ENCODE measurements around the gene HMCN1.

Gene HMCN1

DNA sequence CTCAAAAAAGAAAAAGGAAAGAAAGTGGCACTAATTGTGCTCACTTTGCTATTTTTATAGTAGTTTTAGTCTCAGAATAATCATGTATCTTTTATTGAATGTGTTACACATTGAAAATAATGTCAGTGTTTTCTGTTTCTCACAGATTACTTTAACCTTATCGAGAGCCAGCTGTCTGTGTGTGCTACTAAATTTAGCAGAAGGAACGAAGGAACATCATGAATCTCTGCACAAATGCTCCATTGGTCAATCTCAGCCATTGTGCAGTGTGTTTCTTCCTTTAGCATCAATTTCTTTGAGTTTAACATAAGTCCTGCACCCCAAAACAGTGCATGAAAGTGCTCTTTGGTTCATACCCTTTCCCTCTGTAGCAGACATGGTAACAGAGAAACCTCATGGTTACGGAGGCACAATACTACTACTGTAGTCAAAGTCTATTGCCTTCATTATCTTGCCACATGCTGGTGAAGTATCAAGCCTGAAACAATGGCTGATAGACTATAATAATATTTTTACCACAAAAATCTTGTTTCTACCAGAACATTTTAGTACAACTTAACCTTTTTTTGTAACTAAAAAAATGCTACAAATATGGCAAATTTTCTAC is 310.0 kb downstream of the HMCN1 start:
- ATAC-seq, result no peak

DNA sequence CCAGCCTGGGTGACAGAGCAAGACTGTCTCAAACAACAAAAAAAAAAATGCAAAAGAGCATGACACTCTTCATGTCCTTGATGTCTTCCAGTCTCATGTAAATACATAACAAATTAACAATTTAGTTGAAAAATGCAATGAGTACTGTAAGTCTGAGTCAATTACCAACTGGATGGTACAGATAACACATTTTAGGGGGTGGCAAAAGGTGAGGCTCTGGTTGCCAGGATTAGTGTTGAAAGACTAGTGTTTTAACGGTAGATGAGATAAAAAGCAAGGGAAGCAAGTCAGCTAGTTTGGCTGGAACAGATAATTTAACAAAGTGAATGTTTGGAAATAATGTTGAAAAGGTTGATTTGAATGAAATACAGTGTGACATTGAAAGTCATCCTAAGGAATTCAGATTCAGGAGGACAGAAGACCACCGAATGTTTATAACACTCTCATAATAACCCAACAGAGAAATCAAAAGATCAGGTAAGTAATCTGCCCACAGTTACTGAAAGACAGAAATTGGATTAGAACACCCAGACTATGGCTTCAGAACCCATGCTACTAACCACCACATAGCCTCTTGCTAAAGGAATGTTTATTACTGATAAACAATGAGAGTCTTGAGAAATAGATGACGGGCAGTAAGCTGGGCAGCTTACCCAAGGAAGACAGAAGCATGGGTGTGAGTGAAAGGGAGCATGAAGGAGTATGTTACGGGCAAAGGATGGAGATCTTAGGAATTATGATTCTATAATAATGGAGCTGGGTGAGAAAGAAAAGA is 312.4 kb downstream of the HMCN1 start:
- ATAC-seq, result no peak

DNA sequence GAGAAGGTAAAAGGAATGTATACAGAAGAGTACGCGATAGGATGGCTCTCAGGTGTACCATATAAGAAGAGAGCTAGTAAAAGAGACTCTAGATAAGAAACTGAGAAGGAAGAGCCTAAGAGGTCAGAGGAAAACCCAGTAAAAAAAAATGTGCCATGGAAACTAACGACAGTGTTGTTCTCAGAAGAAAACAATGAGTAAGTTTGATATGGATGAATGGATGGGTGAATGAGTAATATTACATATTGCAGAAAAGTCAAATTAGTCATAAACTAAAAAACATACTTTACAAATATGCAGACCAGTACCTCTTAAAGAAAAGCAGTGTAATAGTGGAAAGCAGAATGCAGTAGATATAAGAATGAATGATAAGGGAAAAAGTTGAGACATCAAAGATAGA is 316.2 kb downstream of the HMCN1 start:
- peak; percentile 21 to 41 for ATAC-seq

DNA sequence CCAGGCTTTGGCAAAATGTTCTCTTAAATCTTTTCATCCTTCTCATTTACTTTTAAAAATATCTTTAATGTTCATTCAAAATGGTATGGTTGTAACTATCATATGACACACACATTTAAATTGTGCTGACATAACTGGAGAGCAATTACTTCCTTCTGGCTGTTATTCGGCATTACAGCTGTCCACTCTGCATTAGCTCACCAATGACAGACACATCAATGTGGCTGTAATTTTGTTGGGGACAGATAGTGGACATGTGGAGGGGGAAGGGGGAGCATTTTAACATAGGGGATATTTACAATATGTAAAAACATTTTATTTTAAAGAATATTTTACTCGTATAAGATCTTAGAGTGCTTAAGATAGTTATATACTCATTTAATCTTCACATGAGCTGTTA is 319.8 kb downstream of the HMCN1 start:
- ATAC-seq, result no peak

DNA sequence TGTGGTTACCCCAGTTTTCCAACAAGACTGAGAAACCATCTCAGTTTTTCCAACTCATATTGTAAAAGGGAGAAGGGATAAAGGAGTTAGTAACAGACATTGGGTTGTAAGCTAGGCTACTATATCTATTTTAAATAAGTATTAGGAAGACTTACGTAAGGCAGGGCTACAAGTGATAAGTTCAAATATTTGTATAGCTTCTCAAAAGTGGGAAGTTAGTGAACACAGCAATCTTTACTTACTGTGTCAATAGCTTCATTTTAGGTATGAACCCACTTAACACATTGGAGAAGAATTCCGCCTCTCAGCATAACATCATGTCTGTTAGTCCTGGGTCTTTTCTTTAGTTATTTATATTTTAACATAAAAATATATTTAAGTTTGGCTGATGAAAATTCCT is 320.7 kb downstream of the HMCN1 start:
- ATAC-seq, result no peak

DNA sequence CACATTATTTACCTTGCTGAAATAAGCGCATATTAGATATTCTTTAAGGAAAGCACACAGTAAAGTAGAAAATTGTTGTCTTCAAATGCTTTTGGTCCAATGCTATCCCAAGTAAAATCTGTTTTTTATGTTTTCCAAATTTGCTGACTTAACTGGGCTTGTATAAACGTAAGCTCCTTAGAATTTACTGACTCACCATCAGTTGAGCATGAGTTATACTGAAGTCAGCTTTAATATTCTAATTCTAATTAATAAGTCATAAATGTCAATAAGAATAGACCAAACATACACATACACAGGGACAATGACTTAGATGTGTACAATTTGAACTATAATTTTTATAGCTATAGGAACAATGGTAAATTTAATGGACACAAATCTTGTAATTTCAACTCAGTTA is 321.7 kb downstream of the HMCN1 start:
- no peak for ATAC-seq

DNA sequence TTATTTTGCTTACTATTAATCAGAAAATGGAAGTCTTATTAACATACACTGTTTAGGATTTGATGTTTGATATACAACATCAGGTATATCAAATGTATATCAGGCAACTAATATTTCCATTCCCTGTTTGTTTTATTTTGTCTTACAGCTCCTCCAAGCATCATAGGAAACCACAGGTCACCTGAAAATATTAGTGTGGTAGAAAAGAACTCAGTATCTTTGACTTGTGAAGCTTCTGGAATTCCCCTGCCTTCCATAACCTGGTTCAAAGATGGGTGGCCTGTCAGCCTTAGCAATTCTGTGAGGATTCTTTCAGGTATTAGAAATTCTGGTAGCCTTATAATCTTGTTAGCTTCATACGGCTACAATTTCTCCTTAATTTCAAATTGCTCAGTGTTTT is 322.9 kb downstream of the HMCN1 start:
- ATAC-seq, result no peak

DNA sequence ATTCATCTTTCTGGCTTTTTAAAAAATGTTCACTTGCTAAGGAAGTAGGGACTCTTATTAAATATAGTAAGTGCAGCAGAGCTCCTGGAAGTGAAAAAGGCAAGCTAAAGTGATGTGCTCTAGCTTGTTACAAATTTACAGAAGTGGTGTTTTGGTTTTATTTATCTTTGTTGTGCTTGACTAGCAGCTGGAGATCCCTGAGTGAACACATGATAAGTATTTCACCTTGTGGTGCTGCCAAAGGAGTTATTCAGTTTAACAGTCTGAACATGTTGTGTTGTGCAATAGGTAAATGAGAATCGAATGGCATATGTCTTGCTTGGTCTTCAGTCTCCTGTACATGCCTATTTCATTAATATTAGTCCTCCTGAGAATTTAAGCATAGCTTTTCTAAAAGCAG is 325.1 kb downstream of the HMCN1 start:
- no peak for ATAC-seq

DNA sequence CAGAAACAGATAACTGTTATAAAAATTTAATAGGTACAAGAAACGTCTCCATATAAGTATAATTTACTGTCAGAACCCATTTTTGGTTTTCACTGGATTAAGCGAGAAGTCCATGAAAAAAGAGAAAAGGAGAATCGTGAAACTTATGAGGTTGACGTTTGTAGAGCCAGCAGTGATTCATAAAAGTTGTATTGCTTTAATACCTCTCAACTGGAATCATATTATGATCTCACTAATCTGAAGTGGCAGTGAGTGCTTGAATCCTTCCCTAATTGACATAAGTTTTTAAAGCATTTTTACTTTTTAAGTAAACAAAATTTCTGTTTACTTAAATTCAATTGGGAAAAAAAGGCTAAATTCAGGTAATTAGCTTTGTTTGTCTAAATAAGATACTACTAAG is 325.6 kb downstream of the HMCN1 start:
- ATAC-seq, result no peak

DNA sequence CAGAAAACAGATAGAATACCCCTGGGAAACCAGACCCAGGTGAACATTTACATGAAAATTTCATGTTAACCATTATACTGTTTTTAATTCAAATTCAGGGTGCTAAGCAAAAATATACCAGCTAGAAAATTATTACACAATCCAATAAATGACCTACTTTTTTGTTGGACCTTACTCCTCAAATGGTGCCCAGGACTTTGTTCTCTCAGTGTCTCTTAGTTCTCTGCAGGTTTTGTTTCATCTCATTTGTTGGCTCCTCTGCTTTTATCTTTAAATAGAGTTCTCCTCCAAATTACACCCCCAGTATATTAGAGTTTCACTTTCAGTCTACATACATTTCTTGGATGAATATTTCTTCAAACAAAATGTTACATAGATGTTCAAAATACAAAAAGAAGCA is 326.0 kb downstream of the HMCN1 start:
- no peak for ATAC-seq

DNA sequence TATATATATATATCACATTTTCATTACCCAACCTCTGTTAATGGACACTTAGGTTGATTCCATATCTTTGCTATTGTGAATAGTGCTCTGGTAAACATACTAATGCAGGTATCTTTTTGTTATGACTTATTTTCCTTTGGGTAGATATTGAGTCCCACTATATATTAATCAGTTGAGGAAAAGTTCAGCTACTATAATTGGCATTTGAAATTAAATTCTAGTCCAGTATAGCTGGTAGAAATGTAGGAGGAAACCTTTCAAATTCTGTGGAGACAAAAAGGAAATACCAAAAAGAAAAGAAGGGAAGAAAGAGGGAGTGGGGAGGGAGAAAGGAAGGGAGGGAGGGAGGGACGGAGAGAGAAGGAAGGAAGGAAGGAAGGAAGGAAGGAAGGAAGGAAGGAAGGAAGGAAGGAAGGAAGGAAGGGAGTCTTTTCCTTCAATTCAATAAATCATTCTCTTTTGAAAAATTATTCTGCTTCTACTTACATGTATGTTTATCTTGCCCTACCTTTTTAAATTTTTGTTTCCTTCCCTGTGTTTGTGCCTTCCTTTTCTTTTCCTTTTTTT is 329.0 kb downstream of the HMCN1 start:
- no peak for ATAC-seq

DNA sequence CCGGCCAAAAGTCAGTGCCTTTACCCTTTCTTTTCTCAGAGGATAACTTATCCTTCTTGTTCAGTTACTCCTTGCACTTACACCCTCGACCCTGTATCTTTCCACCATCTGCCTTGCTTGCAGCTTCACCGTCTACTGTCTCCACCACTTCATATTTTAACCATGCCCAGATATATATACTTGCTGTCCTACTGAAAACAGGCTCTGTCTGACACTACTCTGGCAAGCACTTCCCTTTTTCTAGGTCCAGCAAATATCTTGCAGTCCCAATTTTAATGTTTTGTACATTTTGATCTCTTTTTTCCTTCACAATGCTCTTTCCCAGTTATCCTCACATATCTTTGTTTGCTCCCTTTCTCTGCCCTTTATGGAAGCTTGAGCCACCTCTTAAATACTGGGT is 332.2 kb downstream of the HMCN1 start:
- no peak for ATAC-seq

DNA sequence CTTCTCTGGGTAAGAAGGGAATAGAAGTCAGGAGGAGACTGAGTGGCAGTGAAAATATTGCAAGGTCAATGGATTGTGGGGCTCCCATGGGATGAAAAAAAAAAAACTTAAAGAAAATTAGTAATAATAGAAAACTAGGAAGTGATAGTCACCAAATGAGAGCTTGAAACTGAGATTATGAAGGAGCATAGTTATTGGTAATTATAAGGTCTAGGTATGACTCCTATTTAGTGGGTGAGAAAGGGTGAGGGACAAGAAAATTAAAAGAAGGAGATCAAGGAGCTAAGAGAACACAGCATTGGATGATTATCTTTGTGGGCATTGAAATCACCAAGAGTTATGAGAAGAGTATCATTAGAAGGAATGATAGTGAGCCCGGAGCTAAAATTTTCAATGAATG is 339.5 kb downstream of the HMCN1 start:
- no peak for ATAC-seq

DNA sequence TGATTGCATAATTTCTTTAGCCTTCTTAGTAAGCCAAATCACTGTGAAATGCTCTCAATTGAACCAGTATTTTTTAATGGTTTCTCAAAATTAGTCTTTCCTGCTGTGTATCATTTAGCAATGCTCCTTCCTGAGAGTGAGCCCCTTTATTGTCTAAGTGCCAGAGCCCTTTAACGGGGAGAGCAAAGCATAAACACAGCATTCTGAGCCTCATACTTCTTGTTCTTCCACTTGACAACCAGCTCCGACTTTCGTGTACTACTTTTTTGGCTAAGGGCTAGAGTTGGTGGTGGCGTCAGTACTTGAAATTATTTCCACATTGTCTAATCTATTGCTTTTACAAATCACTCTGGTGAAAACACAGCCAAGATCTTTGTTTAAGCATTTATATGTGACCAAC is 341.8 kb downstream of the HMCN1 start:
- ATAC-seq, result no peak

DNA sequence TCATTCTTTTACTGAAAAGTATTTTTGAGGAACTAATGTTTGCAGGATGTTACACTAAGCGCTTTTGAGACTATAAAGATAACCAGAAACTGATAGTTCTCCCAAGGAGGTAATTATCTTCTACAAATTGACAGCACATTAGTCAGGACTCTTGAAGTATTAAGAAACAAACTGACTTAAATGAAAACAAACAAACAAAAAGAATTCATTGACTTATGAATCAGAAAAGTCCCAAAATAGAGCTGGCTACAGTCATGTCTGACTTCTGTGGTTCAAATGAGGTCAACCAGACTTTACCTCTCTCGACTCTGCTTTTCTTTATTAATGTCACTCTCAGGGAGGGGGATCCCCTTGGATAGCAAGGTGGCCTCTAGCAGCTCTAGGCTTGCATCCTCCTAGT is 344.1 kb downstream of the HMCN1 start:
- peak; percentile 38 to 76 for ATAC-seq

DNA sequence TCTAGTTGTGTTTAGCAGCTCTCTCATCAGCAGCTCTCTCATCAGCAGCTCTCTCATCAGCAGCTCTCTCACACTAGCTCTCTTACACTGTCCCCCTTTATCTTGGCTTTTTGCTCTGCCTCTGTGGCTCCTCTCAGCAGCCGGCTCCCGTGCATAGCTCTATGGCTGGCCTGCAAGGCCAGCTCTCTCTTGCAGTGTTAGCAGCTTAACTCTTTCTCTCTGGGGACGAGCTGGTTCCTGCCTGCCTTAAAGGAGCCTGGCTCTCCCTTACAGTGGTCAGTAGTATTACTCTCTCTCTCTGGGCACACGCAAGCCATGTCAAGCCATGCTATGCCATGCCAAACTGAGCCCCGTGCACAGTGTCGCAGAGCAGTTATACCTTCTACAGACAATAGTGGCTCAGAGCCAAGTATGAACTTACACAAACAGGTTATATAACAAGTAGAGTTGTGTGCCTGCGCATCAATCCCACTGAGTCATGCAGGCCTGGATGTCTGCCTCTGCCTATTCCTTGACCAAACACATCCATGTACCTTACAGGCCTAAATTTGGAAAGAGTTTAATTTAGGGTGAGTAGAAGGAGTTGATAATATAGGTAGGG is 345.0 kb downstream of the HMCN1 start:
- no peak for ATAC-seq

DNA sequence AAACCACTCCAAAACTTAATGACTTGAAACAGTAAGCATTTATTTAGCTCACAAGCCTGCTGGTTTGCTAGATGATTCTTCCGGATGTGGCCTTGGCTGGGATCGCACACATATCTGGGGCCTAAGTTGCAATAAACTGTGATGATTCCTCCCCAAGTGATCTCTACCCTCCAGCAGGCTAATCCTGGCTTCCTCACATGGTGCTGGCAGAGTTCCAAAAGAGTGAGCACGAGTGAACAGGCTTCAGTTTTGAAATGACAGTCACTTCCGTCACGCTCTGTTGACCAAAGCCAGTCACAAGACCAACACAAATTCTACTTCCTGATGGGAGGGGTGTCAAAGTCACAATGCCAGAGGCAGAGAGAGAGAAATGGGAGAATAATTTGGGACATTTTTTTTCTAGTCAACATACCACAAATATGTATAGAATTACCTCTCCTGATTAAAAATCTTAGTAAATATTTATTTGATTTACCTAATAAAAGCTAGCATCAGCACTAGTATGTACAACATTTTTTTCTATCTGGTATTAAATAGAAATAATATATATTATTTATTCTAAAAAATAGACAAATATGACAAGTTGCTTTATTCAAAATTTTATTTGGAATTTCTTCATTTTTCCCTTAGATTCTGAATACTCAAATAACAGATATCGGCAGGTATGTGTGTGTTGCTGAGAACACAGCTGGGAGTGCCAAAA is 348.2 kb downstream of the HMCN1 start:
- ATAC-seq, result no peak

DNA sequence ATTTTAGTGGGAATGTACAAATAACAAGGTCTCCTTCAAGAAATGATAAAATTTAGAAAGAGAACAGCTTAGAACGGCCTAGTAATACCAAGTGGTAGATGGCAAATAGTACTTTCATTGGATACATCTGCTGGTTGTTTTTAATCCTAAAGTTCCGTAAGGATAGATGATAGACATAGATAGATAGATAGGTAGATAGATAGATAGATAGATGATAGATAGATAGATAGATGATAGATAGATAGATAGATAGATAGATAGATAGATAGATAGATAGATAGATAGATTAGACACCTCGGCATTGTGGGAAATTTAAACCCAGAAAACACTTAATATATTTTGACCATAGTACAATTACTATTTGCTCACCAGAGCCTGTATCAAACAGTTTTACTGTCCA is 352.4 kb downstream of the HMCN1 start:
- no peak for ATAC-seq

DNA sequence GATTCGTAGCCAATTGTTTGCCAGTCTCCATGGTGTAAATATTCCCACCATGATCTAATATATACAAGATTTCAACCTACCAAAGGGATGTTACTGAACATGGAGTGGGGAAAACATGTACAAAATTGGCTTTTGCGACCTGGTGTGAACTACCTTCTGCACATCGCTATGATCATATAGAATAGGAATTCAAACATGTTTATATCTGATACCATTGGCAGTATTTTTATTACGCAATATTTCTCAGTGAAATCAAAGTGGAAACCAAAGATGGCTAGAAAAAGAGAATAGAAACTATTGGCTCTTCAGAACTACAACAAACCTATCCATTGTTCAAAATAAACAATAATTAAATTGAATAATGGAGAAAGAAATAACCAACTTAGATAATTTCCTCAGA is 355.7 kb downstream of the HMCN1 start:
- no peak for ATAC-seq

DNA sequence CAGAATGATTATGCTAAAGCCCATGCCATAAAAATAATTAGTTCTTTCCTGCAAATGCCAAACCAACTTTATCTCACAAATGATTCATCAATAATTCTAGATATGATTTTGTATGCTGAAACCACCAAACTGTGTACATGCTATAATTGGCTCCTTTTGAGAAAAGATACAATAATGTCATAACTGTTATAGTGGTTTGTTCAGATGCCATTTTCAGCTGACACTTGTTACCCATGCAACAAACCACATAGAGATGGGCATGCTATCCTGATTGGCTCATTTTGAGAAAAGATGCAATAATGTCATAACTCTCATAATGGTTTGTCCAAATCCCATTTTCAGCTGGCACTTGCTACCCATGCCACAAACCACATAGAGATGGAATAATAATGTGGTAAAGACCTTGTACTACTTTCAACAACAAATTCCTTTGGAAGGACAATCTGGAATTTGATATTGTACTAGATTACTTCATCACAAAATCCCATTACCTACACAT is 357.1 kb downstream of the HMCN1 start:
- no peak for ATAC-seq

DNA sequence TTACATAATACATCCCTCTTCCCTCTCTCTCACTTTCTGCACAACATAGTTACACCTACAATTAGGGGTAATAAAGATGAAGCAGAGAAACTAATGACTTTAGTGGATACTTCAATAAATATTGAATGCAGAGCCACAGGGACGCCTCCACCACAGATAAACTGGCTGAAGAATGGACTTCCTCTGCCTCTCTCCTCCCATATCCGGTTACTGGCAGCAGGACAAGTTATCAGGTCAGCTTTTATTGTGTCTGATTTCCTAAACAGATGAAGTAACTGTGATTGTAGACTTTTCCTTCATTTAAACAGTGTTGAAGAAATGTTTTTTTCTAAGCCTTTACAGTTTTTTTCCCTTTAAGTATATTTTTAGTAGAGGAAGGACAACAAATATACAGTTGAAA is 359.2 kb downstream of the HMCN1 start:
- no peak for ATAC-seq

DNA sequence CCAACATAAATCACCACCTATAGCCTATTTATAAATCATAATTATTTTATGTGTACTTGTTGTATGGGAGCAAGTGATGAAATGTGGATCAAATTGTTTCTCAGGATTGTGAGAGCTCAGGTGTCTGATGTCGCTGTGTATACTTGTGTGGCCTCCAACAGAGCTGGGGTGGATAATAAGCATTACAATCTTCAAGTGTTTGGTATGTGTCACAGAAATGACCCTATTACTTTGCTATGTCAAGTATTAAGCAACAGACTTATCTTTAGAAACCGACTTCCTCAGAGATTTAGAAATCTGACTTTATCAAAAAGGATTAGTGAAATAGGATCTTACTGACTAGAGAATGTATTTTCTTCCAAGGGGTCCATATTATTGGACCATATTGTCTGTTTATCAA is 360.0 kb downstream of the HMCN1 start:
- ATAC-seq, result no peak
